GM23248 (cell line): ENCODE measurements around the gene CNIH3. TPM values are rescaled to one million over a fixed set of nuclear protein-coding genes. Genes with fewer than 3 reads are reported as not detected.

ENCODE experiments used
- DNase-seq: peaks from one replicate; pipeline ENCODE4 v3.0.0-alpha.2; 2015
- H2AFZ ChIP-seq: fragments of 200-600 bp; sonication (generic); 2 replicates; pipeline ENCODE4 v1.6.1; 2016; ENCODE audit warnings: antibody characterized with exemption
- H3F3A ChIP-seq: fragments of 200-600 bp; sonication (generic); 2 replicates; pipeline ENCODE4 v1.6.1; 2016; ENCODE audit warnings: mild to moderate bottlenecking, antibody characterized with exemption, mixed run types; ENCODE audit not compliant: insufficient read depth
- H3K27ac ChIP-seq: fragments of 200-600 bp; sonication (generic); 2 replicates; pipeline ENCODE4 v1.5.1; 2016; ENCODE audit warnings: mild to moderate bottlenecking
- H3K27me3 ChIP-seq: fragments of 200-600 bp; sonication (generic); replicated peaks from 2 replicates; pipeline ENCODE4 v1.6.1; 2016; ENCODE audit warnings: mild to moderate bottlenecking; ENCODE audit not compliant: insufficient read depth
- H3K36me3 ChIP-seq: fragments of 200-600 bp; sonication (generic); 2 replicates; pipeline ENCODE4 v1.6.1; 2016; ENCODE audit warnings: low read depth, mild to moderate bottlenecking
- H3K4me1 ChIP-seq: fragments of 200-600 bp; sonication (generic); 2 replicates; pipeline ENCODE4 v1.6.1; 2016; ENCODE audit warnings: mild to moderate bottlenecking; ENCODE audit not compliant: insufficient read depth
- H3K4me2 ChIP-seq: fragments of 200-600 bp; sonication (generic); one replicate; pipeline ENCODE4 v1.6.1; 2016; ENCODE audit warnings: mild to moderate bottlenecking; ENCODE audit not compliant: unreplicated experiment
- H3K4me3 ChIP-seq: fragments of 200-600 bp; sonication (generic); 2 replicates; pipeline ENCODE4 v1.5.1; 2016; ENCODE audit warnings: mild to moderate bottlenecking
- H3K79me2 ChIP-seq: fragments of 200-600 bp; sonication (generic); 2 replicates; pipeline ENCODE4 v1.6.1; 2016; ENCODE audit warnings: mild to moderate bottlenecking; ENCODE audit not compliant: insufficient read depth
- H3K9ac ChIP-seq: fragments of 200-600 bp; sonication (generic); 2 replicates; pipeline ENCODE4 v1.6.1; 2016; ENCODE audit warnings: mild to moderate bottlenecking
- H3K9me2 ChIP-seq: fragments of 200-600 bp; sonication (generic); 2 replicates; pipeline ENCODE4 v1.6.1; 2016; ENCODE audit warnings: mixed run types, mild to moderate bottlenecking, moderate library complexity; ENCODE audit not compliant: insufficient read depth
- H3K9me3 ChIP-seq: fragments of 200-600 bp; sonication (generic); one replicate; pipeline ENCODE4 v1.6.1; 2017; ENCODE audit warnings: low read depth
- H4K20me1 ChIP-seq: fragments of 200-600 bp; sonication (generic); 2 replicates; pipeline ENCODE4 v1.6.0; 2016; ENCODE audit not compliant: insufficient read depth
- EZH2 ChIP-seq: fragments of 200-600 bp; sonication (generic); IDR thresholded peaks from 2 replicates; pipeline ENCODE4 v1.6.1; 2018; ENCODE audit warnings: antibody characterized with exemption, mild to moderate bottlenecking; ENCODE audit not compliant: insufficient read depth, poor library complexity, severe bottlenecking
- EZH2phosphoT487 ChIP-seq: fragments of 200-600 bp; sonication (generic); IDR thresholded peaks from 2 replicates; pipeline ENCODE4 v1.6.1; 2018; ENCODE audit warnings: antibody characterized with exemption, moderate library complexity, mild to moderate bottlenecking, low read depth; ENCODE audit not compliant: insufficient read depth
- WGBS, 2 experiments: methylation state at CpG; one replicate each; pipeline ENCODE4 v1.1.6; 2015 to 2017; ENCODE audit warnings: low lambda C conversion rate in 2 of 2, low coverage in 1 of 2; ENCODE audit errors: missing lambda C conversion rate in 2 of 2; 5-methylcytosine and 5-hydroxymethylcytosine counted together
- in situ Hi-C: fragments of 300-500 bp; cut with MboI; formaldehyde crosslinking; loops from 2 replicates; pipeline ENCODE4 v1.15.0; 2020
- polyA plus RNA-seq: library from polyadenylated mRNA; unstranded; fragments of >200 nt; fragmentation: Nextera tagmentation; extraction: Ambion mirVana; gene quantifications from 2 replicates; pipeline ENCODE4 v1.2.1, GENCODE V29; 2016
- total RNA-seq: library from RNA; depleted of rRNA; stranded (reverse); fragments of >200 nt; shearing (Covaris generic); gene quantifications from 2 replicates; pipeline ENCODE4 v1.2.3, GENCODE V29; 2014

Gene CNIH3
- total and polyA plus RNA-seq, 2 experiments from 2014 or later: 4.7 to 6.4 TPM

DNA sequence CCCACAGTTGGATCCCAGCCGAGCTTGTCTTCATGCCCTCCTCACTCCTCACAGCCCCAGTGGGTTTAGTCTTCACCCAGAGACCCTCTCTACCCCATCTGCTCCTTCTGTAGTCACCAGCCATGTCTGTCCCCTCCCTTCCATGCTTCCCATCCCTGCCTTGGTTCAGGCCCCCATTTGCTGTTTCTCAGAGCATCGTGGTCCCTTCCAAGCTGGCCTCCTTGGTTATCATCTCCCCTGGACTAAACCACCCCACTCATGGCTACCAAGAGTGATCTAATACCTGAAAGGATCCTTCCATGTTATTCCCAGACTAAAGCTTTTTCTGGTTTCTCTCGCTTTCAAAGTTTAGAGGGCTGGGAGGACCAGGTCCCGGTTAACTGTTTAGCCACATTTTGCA is 8.3 kb downstream of the CNIH3 start:
- Histone ChIP-seq H3K27me3 (no peaks in the 10 kb centered on the region), H3K9me3 (no peaks in the 10 kb centered on the region), H3K9me2 (no peaks in the 10 kb centered on the region), H4K20me1 (no peaks in the 10 kb centered on the region), H3K4me2 (no peak overlapping the region), H3K4me3 (no peak overlapping the region), H2AFZ (no peak overlapping the region), H3F3A (peaks cover 25% of the 10 kb centered on the region), H3K4me1 (peaks cover 33% of the 10 kb centered on the region), H3K79me2 (peaks cover 11% of the 10 kb centered on the region), H3K9ac (0 out of 2 replicates have a peak overlapping the region, but pooled peaks have one; percentile 16), H3K27ac (peak overlapping the region; percentile 77), H3K36me3 (no peaks in the 10 kb centered on the region)
- no peak for DNase-seq
- 80 to 83% methylated on average over 4 of the region's 4 CpGs for WGBS, 2 experiments
- TF ChIP-seq EZH2phosphoT487 (no peak), EZH2 (no peak)
- in situ Hi-C loops: no loop called here

DNA sequence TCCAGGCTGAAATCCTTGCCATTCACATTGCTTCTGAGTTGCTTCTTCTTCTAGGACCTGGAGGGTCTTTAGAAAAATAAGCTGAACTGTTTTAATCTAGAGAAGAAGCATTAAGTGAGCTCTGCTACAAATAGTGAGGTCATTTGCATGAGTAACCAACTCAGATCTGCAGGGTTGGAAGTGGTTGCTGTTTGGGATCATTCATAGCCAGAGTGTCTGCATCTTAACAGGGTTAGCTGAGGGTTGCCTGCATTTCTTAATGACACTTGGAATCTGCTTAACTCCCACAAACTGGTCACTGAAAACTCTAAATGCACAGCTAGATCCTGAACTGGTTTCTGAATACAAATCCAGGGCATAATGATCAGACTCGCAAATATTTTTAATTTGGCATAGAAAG is 9.9 kb downstream of the CNIH3 start:
- Histone ChIP-seq H3K27me3 (no peaks in the 10 kb centered on the region), H4K20me1 (no peaks in the 10 kb centered on the region), H3K4me2 (peak overlapping the region; percentile 25), H3K4me1 (peaks cover 33% of the 10 kb centered on the region), H3K9me2 (no peaks in the 10 kb centered on the region), H3K9ac (no peak overlapping the region), H3K27ac (peak overlapping the region; percentile 50), H3F3A (peaks cover 25% of the 10 kb centered on the region), H3K36me3 (no peaks in the 10 kb centered on the region), H3K79me2 (0 out of 2 replicates have a peak, but pooled peaks cover 3% of the 10 kb centered on the region), H3K4me3 (no peak overlapping the region), H3K9me3 (no peaks in the 10 kb centered on the region), H2AFZ (no peak overlapping the region)
- WGBS, 2 experiments: 65 to 82% methylated on average over 1 of the region's 1 CpG
- DNase-seq: peak; percentile 94
- in situ Hi-C loops: no loop called here
- TF ChIP-seq EZH2phosphoT487: no peak
- TF ChIP-seq EZH2: no peak

DNA sequence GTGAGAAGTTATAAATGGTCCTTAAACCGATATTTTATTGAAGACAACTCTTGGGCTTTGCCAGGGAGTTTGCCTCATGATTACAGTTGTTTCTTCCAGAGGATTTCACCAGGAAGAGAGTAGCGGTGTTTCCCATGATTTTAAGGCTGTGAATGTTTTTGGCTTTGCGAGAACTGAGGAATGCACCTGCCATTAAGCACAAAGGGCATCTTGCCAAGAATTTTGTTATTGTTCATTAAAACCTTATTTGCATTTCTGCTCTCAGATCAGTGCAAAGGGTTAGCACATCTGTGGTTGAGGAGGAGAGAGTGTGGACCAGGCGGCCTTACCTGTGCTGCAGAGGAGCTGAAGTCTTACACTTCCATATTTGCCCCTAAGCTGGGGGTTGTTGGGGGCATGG is 13.8 kb downstream of the CNIH3 start:
- Histone ChIP-seq H2AFZ (no peak overlapping the region), H3F3A (peaks cover 24% of the 10 kb centered on the region), H3K79me2 (0 out of 2 replicates have a peak, but pooled peaks cover 3% of the 10 kb centered on the region), H3K9me3 (no peaks in the 10 kb centered on the region), H3K9ac (no peak overlapping the region), H3K9me2 (no peaks in the 10 kb centered on the region), H3K4me1 (peaks cover 41% of the 10 kb centered on the region), H3K27me3 (no peaks in the 10 kb centered on the region), H3K36me3 (no peaks in the 10 kb centered on the region), H4K20me1 (no peaks in the 10 kb centered on the region), H3K27ac (no peak overlapping the region), H3K4me2 (no peak overlapping the region), H3K4me3 (no peak overlapping the region)
- no peak for DNase-seq
- TF ChIP-seq EZH2phosphoT487 (no peak), EZH2 (no peak)
- in situ Hi-C loops: no loop called here
- WGBS, 2 experiments: 84 to 88% methylated on average over 4 of the region's 4 CpGs

DNA sequence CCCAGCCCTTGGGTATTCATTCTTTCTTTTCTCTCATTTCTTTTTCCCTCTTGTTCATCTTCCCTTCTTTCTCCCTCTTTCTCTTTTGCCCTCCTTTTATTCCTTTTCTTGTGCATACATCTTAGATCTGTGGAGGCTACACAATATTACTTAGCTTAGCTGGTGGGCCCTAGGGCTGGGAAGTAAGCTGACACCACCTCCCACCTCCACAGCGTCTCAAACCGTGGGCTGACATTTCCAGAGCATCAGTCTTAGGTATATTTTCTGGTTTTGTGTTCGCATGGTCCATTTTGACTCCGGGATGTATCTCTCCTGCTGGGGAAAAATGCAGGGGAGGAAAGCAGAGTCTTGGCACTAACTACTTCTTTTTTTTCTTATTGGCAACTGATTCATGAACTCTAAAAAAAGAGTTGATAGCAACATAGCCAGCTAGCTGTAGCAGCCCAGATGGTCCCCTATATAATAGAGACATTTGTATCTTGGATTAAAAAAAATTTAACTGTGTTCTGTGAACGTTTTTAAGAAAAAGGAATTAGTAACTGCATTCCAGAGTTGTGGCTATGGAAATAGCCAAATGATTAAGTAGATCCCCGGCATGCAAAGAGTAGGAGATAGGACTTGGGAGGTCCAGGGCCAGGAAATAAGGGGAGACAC is 15.5 kb downstream of the CNIH3 start:
- Histone ChIP-seq H3F3A (peaks cover 32% of the 10 kb centered on the region), H4K20me1 (no peaks in the 10 kb centered on the region), H3K9me2 (no peaks in the 10 kb centered on the region), H3K9ac (no peak overlapping the region), H3K4me2 (peak overlapping the region; percentile 15), H3K4me3 (no peak overlapping the region), H3K4me1 (peaks cover 40% of the 10 kb centered on the region), H2AFZ (no peak overlapping the region), H3K27me3 (no peaks in the 10 kb centered on the region), H3K9me3 (no peaks in the 10 kb centered on the region), H3K79me2 (0 out of 2 replicates have a peak, but pooled peaks cover 3% of the 10 kb centered on the region), H3K27ac (peak overlapping the region; percentile 25), H3K36me3 (no peaks in the 10 kb centered on the region)
- in situ Hi-C loops: no loop called here
- peak; percentile 34 for DNase-seq
- 62 to 65% methylated on average over 6 of the region's 6 CpGs for WGBS, 2 experiments
- TF ChIP-seq EZH2: no peak
- TF ChIP-seq EZH2phosphoT487: no peak
